ENCODE measurements around the gene ABCA8. TPM values are rescaled to one million over a fixed set of nuclear protein-coding genes. Genes with fewer than 3 reads are reported as not detected.

The ABCA8 gene
- total and polyA plus RNA-seq, 2 of the 8 experiments (the other 6 are each of a cell fraction or from before 2014, with no cell fraction given) = not detected

DNA sequence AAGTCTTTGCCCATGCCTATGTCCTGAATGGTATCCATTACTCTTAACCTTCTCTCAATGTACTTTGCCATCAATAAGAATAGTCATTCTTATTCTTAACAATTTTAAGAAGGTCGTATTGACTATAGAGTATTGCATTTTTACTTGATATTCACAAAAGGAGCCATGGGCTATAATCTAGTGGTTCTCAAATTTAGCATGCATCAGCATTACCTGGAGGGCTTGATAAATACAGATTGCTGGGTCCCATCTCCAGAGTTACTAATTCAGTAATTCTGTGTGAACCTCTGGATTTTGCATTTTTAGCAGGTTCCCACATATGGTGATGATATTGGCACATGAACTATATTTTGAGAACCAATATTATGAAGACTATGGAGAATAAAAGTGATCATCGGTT is 89.6 kb downstream of the ABCA8 start (continued):
- no peak for TF ChIP-seq ASH2L (IDR thresholded peaks at IDR 0.05; ENCODE audit: low read length)
